NK-92 (cell line): ENCODE data around the gene KDF1.

Experiments
- DNase-seq: peaks from one replicate; lab custom pipeline; 2025; ENCODE audit not compliant: unreplicated experiment; lab: John Stamatoyannopoulos, UW

KDF1 gene

GRCh38 chr1:26959722-26960624 is at the start of gene KDF1:
Gene KDF1 (minus strand): TSS chr1:26960468. CDS start chr1:26952380, 8,088 bp downstream.
- DNase-seq = no peak

DNA sequence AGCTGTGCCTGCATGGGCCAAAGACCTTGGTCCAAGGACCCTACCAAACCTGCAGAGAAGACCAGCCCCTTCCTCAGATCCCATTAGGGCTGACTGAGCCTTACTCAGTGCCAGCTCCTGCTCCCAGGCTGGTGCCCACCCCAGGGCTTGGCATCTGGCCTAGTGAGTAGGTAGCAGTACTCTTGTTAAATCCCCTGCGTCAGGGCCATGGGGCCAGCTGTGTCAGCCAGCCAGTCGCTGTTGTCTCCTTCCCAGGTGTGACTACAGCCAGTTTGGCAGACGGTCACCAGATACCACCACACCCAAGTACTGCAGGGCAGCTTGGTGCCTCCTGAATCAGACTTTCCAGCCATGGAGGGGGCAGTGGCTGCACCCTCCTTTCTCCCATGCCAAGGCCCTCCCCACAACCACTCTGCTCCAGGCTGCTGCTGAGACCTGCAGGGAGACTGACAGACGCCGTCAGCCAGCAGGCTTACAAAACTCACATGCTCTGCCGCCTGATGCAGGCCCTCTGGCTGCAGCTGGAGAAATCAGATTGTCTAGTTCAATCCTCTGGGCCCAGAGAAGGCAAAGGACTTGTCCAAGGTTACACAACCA is 49.4 kb upstream of the KDF1 start:
- DNase-seq = no peak

GRCh38 chr1:27007909-27008582 is 47.8 kb upstream of the KDF1 start:
- DNase-seq = no peak

DNA sequence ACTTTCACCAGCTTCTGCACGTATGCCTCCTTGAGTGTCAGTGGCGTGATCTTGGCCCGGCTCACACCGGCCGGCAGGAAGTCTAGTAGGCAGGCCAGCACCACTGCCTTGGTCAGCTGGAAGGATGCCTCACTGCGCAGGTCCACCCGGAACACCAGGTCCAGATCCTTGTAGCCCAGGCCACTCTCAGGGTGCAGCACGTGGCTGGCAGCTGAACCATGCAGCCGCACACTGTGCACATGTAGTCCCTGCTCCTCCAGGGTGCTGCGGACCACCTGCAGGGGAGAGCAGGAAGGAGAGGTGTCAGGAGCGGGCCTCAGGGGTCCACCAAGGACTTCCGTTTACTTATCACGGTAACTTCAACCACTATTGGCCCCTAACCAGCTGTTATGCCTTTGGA is 46.4 kb upstream of the KDF1 start:
- DNase-seq = no peak

GRCh38 chr1:27005648-27006496 is 45.6 kb upstream of the KDF1 start:
- no peak for DNase-seq

DNA sequence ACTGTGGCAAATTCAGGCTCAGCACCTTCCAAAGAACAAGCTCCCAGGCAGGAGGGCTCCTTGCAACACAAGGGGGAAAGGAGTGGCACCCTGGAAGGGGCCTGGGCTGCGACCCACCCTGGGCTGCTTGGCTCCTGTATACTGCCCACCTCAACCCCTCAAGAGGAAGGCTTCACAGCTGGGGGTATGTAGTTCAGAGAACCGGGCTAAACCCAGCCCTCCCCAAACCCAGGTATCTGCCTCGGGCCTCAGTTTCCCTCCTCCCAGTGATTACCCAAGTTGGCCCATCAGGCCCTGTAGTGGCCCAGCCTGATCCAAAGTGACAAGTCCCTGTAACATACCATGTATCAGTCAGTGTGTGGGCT is 44.9 kb upstream of the KDF1 start:
- no peak for DNase-seq

DNA sequence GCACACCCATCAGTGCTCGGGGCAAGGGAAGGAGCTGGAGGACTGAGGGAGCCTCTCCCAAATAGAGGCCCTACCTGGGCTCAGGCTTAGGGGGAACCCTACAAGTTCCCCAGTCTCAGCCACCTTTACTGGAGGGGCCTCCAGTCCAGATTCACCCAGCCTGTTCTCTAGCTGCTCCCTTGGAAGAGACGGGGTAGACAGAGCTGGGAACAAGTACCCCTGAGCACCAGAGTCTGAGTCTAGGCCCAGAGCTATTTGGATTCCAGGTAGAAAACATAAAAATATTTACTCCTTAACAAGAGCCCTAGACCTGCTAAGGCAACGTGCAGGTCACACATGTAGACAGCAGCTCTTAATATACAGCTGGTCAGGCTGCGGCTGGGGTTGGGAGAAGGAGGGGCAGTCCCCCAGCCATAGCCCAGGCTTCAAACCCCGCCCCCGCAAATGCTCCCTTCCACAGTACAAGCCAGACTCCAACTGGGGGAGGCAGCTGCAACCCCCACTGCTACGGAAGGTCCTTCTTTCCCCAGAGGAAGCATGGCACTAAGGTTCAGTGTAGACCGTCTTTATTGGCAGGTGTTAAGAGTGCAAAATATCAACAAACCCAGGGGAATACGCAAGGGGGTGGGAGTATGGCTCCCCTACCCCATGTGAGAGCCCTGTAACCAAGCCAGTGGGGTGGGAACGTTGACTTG is 44.4 kb upstream of the KDF1 start:
- DNase-seq = no peak

DNA sequence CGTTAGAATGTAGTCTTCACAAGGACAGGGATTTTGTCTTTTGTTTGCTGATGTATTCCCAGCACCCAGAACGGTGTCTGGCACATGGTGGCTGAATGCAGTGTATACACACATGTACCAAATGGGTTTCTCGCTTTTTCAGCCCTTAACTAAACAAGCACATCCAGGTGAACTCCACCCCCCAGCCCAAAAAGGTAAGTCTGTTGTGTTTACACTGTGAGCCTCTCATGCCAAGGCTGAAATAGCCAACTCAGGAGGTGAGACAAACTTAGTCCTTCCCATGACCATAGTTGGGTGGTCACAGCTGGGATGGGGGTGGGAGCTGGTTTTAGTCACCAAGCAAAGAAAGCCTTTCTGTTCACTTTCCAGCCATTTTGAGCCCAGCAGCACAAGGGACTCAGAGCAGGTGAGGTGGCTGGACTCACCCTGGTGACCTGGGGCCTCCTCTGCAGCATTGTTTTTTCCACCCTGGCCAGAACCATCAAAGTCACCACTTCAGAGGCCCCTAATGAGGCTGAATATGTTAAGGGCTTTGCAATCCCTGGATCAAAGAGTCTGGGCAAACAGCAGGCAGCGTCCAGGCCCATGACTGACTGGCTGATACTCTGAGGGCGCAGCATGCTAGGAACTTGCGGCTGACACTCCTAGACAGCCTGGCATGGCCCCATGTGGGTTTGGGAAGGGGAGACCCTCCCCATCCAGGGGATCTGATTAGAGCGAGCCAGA is 43.6 kb upstream of the KDF1 start:
- DNase-seq = no peak

DNA sequence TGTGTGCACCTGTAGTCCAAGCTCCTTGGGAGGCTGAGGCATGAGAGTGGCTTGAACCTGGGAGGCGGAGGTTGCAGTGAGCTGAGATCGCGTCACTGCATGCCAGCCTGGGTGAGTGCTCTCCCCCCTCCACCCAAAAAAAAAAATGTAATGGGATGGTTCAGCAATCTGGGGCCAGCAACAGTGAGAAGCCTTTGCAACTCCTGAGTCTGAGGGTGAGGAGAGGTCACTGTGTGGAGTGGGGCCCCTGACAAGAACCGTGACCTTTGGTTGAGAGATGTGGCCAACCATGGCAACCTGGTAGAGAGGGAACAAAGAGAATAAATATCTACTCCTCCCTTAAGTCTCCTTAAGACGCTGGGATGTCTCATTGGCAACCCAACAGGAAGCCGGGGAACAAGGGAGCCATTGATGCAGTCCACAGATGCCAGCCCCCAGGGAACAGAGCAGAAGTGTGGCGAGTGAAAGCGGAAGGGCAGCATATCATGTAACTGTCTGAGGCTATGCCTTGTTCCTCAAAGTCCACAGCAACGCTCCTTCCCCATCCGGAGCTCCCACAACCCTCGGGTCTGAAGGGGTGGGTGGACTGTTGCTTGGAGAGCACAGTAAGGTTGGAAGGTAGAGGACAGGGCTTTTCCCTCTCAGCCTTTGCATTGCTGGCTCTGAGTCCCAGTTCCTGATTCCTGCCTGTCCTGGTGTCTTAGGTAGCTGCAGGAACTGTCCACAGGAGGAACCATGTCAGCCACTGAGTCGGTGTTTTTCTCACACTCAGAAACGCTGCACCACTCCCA is 41.5 kb upstream of the KDF1 start:
- DNase-seq = no peak

- no peak for DNase-seq
Measured at GRCh38 chr1:27000817-27001460, 40.7 kb upstream of the KDF1 start.

DNA sequence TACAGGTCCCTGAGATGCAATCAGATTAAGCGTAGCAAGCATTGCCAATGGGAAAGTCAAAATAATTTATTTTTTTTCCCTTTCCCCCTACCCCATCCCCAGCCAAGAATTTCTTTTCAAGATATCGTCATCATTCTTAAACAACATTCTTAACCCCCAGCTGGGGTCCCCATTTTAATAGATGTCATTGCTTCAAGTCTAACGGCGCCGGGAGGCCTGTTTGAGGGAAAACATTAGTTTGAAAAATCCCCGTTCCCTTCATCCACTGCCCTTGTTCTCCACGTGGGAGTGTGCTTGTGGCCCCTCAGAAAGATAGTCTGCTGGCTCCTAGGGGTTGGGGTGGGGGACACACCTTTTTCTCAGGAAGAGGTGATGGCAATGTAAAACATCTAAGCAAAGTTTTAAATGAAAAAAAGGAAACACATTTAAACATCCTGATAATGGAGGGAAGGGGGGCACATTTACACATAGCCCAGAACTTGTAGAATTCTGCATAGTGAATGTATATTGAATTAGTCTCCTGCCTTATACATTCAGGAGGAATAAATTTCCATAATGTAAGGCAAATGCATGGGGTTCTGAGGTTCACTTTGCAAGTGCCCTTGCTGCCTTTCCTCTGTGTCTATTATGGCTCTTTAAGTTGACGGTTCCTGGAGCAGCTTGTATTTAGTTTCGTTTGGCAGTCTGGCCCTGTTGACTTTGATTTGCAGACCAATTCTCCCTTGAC is 40.0 kb upstream of the KDF1 start:
- DNase-seq = no peak

DNA sequence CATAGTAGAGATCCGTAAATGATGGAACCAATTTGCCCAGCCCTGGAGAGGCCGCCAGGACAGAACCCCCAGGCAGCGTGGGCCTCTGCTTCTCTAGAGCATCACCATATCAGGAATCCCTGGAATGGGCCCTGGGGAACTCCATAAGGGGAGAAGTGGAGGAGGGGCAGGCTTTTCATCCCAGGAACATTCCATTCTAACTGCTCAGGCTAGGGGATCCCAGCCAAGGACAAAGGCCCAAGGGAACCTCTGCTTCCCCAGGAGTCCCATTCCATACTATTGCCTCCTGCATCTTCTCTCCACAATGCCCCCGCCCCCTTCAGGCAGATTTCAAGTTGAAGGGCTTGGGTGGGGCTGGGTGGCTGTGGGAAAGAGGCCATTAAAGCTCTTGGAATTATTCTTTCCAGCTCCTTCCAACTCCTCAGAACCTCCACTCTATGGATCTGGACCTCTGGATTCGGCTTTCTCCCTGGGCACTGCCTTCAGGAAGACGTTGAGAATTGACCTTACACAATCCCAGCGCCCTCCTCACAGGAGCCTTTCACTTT is 39.2 kb upstream of the KDF1 start:
- no peak for DNase-seq

DNA sequence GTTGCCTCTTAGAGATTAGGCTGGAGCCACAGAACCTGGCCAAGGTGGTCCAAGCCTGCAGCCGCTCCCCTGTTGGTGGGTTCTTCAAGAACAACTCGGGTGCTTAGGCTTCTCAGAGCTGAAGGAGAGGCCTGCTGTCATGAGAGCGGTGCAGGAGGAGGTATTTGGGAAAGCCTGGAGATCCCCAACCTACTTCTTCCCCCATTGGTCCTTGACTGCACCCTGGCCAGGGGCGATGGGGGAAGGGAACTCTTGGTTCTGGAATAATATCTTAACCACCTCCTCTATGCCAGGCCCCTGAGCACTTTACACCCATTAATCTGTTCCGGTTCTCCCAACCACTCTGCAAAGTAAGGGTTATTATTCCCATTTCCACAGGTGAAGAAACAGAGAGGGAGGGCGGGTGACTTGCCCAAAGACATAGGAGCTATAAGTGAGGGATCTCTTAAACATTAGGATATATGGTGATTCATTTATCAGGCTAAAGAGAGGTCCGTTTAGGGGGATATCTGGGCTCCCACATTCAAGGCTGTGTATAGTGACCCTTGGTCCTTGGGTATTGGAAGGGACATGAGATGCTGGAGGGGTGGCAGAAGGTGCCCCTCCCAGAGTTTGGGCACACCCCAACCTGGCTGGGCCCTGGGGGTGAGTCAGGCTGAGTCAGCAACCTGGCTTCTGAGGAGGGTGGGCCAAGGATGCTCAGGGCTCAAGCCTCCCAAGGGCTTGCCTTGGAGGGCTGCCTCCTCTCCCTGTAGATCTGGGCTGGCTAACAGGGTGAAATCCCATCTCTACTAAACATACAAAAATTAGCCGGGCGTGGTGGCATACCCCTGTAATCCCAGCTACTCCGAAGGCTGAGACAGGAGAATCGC is 38.4 kb upstream of the KDF1 start:
- no peak for DNase-seq

DNA sequence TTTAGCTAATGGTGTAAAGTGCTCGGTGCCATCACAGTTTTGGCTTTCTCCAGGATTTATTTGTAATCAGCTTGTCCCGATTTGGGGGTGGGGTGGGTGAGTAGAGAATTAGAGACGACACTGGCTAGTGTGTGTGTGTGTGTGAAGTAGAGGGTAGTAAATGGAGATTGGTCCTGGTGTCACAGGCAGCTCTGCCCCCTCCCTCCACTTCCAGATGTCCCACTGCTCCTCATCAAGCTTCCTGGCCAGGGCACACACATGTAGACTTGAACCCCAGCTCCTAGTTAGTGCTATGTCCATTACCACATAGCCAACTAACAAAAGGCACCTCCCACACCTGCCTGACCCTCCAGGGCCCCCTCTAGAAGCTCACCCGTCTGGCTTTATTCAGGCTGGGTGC is 36.4 kb upstream of the KDF1 start:
- DNase-seq = no peak

DNA sequence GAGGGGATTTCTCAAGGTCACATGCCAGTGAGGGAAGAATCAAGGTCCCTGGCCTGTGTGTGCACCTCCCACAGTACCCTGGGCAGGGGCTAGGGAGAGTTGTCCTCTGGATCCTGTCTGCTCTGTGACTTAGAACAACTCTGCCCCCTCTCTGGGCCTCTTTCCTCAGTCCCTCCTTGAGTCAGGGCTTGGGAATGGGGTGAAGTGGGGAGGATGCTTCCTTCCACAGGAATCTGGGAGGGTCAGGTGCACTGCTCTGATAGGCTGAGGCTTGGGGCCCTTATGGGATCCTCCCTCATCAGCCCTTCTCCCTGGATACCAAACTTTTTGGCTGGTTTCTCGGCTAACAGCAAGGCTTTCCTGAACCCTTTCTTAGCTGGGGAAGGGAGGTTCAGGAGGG is 35.8 kb upstream of the KDF1 start:
- no peak for DNase-seq

GRCh38 chr1:26994787-26995517 is 34.7 kb upstream of the KDF1 start:
- no peak for DNase-seq
